Activated CD4-positive, alpha-beta memory T cell treated with anti-CD3 and anti-CD28 coated beads, Interleukin-2, amount 10 ng/mL, durations not matched to agents 7 days and 5 days (primary cell): ENCODE data around the gene KLHDC8A. TPM values are rescaled to one million over a fixed set of nuclear protein-coding genes. Genes with fewer than 3 reads are reported as not detected.

Experiments used
- CTCF ChIA-PET: fragments of 350-600 bp; sonication (Branson Sonifier 250); formaldehyde crosslinking; loops from one replicate; lab custom pipeline; 2021; ENCODE audit warnings: antibody characterized with exemption, inconsistent platforms; lab: Charles Lee
- POLR2A ChIA-PET: fragments of 350-600 bp; sonication (Branson Sonifier 250); formaldehyde crosslinking; loops from one replicate; lab custom pipeline; 2021; ENCODE audit warnings: antibody characterized with exemption; lab: Charles Lee
- DNase-seq: peaks from one replicate; pipeline ENCODE4 v3.0.0-alpha.2; 2020
- H3K27ac Mint-ChIP-seq: one replicate; pipeline ENCODE4 v1.8.0; 2021; ENCODE audit warnings: mild to moderate bottlenecking, mixed read lengths
- H3K27me3 Mint-ChIP-seq: one replicate; pipeline ENCODE4 v1.8.0; 2021; ENCODE audit warnings: mixed read lengths
- H3K36me3 Mint-ChIP-seq: one replicate; pipeline ENCODE4 v1.8.0; 2021; ENCODE audit warnings: low read depth, mixed read lengths
- H3K4me1 Mint-ChIP-seq: one replicate; pipeline ENCODE4 v1.8.0; 2021; ENCODE audit warnings: mixed read lengths
- H3K4me3 Mint-ChIP-seq: one replicate; pipeline ENCODE4 v1.8.0; 2021; ENCODE audit warnings: mild to moderate bottlenecking, mixed read lengths
- H3K9me3 Mint-ChIP-seq: one replicate; pipeline ENCODE4 v1.8.0; 2021; ENCODE audit warnings: mixed read lengths
- total RNA-seq, 2 experiments: library from RNA; stranded (reverse); gene quantifications; one replicate each; pipeline ENCODE4 v1.2.3, GENCODE V29; 2021

The KLHDC8A gene
- total RNA-seq, 2 experiments from 2014 or later, result not detected

DNA sequence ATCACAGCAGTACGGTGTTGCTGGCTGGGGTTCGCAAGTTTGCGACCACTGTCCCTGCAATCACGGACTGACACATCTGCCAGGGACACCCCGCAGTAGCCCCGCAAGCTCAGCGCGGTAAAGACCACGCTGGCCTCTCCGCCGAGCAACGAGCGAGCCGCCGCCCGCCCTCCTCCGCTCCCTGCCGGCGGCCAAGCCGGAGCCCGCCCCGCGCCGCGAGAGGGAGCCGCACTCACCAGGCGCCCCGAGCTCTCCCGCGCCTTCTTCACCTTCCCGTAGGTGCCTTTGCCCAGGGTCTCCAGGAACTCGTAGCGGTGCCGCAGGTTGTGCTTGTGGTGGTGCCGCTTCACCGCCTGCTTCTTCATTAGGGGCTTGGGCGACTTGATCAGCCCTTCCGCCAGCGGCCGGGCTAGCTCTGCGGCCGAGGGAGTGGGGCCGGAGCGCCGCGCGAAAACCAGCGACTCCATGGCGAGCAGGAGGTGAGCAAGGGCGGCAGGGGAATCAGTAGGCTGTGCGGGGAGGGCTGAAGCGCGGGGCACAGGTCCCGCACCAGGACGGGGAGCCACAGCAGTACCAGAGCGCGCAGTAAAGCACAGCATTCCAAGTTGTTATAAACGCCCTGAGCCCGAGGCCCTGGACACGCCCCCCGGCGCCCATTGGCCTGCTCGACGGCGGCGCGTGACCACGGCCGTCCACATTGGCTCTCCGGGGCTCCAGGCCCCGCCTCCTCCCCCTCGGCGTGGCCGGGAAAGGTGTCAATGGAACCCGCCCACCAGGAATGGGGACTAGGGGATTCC is 35.4 kb downstream of the KLHDC8A start, which contains the start of gene NUAK2:
Gene NUAK2, minus strand, starts transcription at position 584 of the 797 bp plus-strand sequence. Its CDS starts 117 bp downstream, at position 467.
- Mint-ChIP-seq H3K4me3 (peak within 1 kb of the TSS; percentile 86), H3K27me3 (peaks cover 22% of the 10 kb centered on the region), H3K9me3 (no peaks in the 10 kb centered on the region), H3K36me3 (peaks cover 17% of the 10 kb centered on the region), H3K4me1 (peaks cover 54% of the 10 kb centered on the region), H3K27ac (peak within 1 kb of the TSS; percentile 71)
- ChIA-PET POLR2A (interaction anchor here (1.0 to 10.7 kb wide), 8 partner anchors 10 to 200 kb away, joined by 4 to 234 read pairs (median 8); partner anchors contain the start of gene RBBP5), CTCF (interaction anchor here (0.7 to 21.8 kb wide), 7 partner anchors 15 to 110 kb away, joined by 3 to 724 read pairs (median 5); no protein-coding TSS in a partner anchor)
- peak; percentile 80 for DNase-seq

DNA sequence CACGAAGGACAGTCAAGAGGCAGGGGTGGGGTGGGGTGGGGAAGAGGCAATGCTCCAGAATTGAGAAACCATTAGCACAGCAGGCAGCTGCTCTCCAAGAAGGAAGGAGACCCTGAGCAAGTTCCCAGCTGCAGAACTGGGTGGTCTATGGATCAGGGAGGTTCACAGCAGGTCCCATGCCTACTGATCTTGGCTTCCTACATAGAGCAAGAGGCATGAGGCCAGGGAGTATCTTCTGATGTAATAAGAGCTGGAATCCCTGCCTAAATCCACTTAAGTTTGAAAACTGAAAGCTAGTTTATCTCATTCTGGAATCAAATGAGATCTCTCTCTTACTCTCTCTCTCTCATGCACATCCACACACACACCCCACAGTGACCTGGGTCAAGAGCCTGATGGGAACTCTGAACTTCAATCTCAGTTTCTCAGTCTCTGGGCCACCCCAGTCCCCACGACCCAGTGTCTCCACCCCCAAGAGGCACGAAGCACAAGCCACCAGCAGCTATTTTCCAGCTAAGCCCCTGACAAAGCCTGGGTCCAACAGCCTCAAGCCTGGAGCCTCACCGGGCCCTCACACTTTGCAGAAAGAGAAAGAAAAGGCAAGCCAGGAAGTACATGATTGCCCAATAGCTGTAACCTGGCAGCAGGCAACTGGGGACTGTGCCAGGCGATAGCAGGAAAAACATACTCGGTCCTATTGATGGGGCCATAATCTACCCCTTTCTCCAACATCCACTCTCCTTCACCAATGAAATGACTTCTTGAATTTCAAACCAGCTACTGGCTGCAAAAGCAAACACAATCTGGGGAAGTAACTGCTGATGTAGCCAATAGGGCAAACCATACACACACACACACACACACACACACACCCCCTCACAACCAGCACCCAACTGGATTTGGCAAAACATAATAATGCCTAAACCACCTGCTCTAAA is 37.4 kb downstream of the KLHDC8A start:
- DNase-seq, result peak; percentile 37
- CTCF ChIA-PET, result interaction anchor here (0.7 to 21.8 kb wide), 9 partner anchors 13 to 258 kb away, joined by 3 to 724 read pairs (median 5); no protein-coding TSS in a partner anchor
- Mint-ChIP-seq H3K27ac (peak overlapping the region; percentile 67), H3K4me3 (peak overlapping the region; percentile 86), H3K36me3 (peaks cover 17% of the 10 kb centered on the region), H3K9me3 (no peaks in the 10 kb centered on the region), H3K4me1 (peaks cover 64% of the 10 kb centered on the region), H3K27me3 (peaks cover 10% of the 10 kb centered on the region)
- POLR2A ChIA-PET, result interaction anchor here (0.6 to 10.7 kb wide), 6 partner anchors 13 to 198 kb away, joined by 3 to 234 read pairs (median 4); no protein-coding TSS in a partner anchor

DNA sequence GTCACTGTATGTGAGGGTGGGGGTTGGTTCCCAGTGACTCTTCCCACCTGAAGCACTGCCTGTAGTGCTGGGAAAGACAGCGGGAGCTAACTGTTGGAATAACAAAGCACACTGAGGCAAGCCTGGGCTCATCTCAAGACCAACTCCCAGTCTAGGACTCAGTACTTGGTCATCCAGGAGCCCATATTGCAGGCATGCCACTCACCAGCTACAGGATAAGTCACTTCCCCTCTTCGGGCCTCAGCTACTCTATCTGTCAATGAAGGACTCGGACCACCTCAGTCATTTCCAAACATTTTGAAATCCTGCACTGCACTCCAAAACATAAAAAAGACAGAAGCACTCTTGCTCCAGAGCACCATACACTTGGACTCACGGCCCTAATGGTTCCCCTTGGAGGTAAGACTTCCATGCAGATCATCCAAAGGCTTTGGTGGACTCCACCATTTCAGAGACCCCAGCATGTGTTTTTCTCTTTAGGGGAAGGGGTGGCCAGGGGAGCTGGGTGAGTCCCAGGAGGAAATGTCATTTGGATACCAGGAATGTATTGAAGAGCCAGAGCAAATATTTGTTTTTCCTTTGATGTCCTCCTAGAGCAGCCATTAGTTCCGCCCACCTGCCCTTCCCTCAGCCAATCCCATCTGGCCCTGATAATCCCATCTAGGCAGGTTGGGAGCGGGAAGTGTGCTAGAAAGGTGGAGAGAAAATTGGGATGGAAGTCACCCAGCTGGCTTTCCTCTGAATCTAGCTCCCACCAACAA is 38.3 kb downstream of the KLHDC8A start:
- CTCF ChIA-PET, result interaction anchor here (0.9 to 21.8 kb wide), 8 partner anchors 19 to 257 kb away, joined by 3 to 724 read pairs (median 4); no protein-coding TSS in a partner anchor
- Mint-ChIP-seq H3K4me1 (peaks cover 71% of the 10 kb centered on the region), H3K27ac (no peak overlapping the region), H3K36me3 (peaks cover 17% of the 10 kb centered on the region), H3K4me3 (peak overlapping the region; percentile 34), H3K27me3 (peaks cover under 1% of the 10 kb centered on the region), H3K9me3 (no peaks in the 10 kb centered on the region)
- DNase-seq, result no peak
- POLR2A ChIA-PET, result interaction anchor here (0.6 to 10.7 kb wide), 6 partner anchors 12 to 197 kb away, joined by 3 to 234 read pairs (median 4); no protein-coding TSS in a partner anchor

DNA sequence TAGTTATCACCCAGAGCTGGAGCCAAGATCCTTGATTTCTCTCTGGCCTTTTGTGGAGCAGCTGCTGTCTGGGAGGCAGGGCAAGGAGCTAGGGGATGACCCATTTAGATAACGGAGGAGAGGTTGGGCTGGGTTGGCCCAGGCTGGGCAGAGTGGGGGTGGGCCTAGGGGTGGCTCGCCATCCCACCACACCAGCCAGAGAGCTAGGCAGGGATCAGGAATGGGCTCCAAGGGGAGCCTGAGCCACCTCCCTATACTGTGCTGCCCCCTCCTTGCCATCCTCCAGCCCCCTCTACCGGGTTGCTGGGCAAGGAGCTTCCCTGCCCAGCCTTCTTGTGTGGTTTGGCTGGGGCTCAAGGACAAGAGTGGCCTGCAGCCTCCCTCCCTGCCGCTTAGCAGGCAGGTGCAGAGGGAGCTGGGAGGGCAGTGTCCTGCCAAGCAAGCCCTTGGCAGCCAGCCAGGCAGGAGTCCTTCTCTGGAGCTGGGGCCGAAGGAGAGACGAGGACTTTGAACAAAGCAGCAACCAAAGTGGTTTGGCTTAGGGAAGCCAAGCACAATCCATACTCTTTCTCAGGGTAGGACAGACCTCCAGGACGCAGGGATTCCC is 39.3 kb downstream of the KLHDC8A start:
- Mint-ChIP-seq H3K4me1 (peaks cover 78% of the 10 kb centered on the region), H3K9me3 (no peaks in the 10 kb centered on the region), H3K4me3 (no peak overlapping the region), H3K36me3 (peaks cover 20% of the 10 kb centered on the region), H3K27me3 (no peaks in the 10 kb centered on the region), H3K27ac (no peak overlapping the region)
- ChIA-PET CTCF (interaction anchor here (1.1 to 21.8 kb wide), 3 partner anchors 30 to 61 kb away, joined by 3 to 724 read pairs (median 201); no protein-coding TSS in a partner anchor), POLR2A (interaction anchor here (7.5 to 10.7 kb wide), 2 partner anchors 31 to 40 kb away, joined by 60 to 234 read pairs; no protein-coding TSS in a partner anchor)
- DNase-seq, result no peak

DNA sequence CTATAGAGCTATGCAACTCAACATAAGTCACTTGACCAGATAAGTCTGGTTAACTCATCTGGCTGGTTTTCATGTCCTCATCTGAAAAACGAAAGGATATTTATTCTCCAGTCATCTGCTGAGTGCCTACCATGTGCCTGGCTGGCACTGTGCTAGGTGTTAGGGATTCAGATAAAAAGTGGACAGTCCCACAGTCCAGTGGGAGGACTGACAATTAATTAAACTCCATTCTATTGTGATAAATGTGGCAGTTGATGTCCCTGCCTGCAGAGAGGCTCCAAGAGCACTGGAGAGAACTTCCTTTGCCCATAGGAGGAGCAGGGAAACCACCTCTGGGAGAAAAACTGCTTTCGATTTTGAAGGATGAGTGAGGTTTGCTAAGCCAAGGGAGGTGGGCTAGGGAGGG is 40.6 kb downstream of the KLHDC8A start:
- POLR2A ChIA-PET, result interaction anchor here (7.5 to 10.7 kb wide), 2 partner anchors 30 to 38 kb away, joined by 60 to 234 read pairs; no protein-coding TSS in a partner anchor

DNA sequence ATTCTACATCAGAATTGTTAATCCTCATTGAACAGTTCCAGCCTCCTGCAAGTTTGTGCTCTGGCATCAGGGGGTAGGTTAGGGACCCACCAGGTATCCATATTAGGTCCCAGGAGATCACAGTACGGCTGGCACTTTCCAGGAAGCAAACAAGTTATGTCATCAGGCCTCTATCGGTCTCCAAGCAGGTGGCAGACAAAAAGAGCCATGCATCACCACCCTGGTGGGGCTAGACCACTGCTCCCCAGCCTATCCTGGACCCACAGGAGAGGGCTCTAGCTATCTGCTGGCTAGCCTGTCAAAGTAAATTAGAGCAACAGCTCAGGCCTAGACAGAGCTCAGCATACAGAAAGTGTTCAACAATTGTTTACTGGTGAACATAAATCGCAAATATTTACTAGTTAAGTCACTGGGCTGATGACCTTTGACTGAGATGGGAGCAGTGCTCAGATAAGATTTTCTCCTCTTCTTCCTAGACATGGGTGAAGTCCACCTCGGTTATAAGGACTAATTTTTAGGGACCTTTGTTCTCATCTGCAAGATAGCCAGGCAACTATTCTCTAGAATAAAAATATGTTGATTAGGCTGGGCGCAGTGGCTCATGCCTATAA is 41.6 kb downstream of the KLHDC8A start:
- peak overlapping the region; percentile 32 for H3K27ac Mint-ChIP-seq
- H3K4me1 Mint-ChIP-seq, result peaks cover 67% of the 10 kb centered on the region
- ChIA-PET POLR2A (interaction anchor here (3.7 kb wide), 1 partner anchor 28 kb away, joined by 37 read pairs; no protein-coding TSS in a partner anchor), CTCF (interaction anchor here (1.0 to 1.9 kb wide), 5 partner anchors 10 to 45 kb away, joined by 3 to 8 read pairs (median 3); no protein-coding TSS in a partner anchor)
- H3K9me3 Mint-ChIP-seq, result no peaks in the 10 kb centered on the region
- H3K36me3 Mint-ChIP-seq, result peaks cover 33% of the 10 kb centered on the region
- H3K27me3 Mint-ChIP-seq, result no peaks in the 10 kb centered on the region
- no peak overlapping the region for H3K4me3 Mint-ChIP-seq
- DNase-seq, result no peak

More for the DNA sequence above, 40.6 kb downstream of the KLHDC8A start:
- Mint-ChIP-seq H3K27me3 (no peaks in the 10 kb centered on the region), H3K4me3 (no peak overlapping the region), H3K9me3 (no peaks in the 10 kb centered on the region), H3K36me3 (peaks cover 30% of the 10 kb centered on the region), H3K4me1 (peaks cover 74% of the 10 kb centered on the region), H3K27ac (no peak overlapping the region)
- no peak for DNase-seq
- CTCF ChIA-PET, result interaction anchor here (1.0 to 21.8 kb wide), 3 partner anchors 9 to 43 kb away, joined by 3 to 724 read pairs (median 5); no protein-coding TSS in a partner anchor

DNA sequence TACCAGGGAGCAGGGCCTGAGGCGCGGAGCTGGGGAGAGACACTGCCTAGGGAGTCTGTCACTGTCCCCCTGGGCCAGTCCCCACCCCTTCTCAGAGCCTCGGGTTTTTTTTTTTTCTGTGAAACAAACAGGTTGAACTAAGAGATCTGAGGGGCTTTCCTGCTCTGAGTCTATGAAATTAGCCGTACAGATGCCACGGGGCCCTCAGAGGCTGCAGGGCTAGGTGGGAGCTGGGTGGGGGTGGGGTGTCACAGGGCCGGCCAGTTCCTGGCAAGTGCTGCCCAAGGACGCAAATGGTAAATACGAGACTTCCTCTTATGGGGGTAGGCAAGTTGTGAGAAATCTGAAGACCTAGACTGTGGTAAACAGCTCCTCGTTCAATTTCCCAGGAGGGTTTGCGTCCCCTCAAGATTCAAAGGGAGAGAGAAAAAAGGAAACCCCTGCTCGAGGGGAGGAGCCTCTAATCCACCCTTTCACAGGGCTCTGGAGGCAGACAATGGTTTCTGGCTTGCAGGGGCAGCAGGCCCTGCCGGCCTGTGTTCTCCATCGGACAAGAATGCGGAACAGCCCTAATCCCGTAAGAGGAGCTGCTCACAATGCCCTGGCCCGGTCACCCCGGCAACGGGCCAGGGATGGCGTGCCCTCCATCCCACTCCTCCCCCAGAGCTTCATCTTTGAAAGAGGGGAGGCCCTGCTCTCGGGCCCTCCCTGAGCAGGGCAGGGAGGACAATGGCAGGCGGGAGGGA is 43.0 kb downstream of the KLHDC8A start:
- peak overlapping the region; percentile 56 for H3K4me3 Mint-ChIP-seq
- H3K36me3 Mint-ChIP-seq, result peaks cover 36% of the 10 kb centered on the region
- peak overlapping the region; percentile 68 for H3K27ac Mint-ChIP-seq
- peak; percentile 24 for DNase-seq
- H3K4me1 Mint-ChIP-seq, result peaks cover 55% of the 10 kb centered on the region
- POLR2A ChIA-PET, result interaction anchor here (1.0 to 3.7 kb wide), 2 partner anchors 27 to 317 kb away, joined by 4 to 37 read pairs; no protein-coding TSS in a partner anchor
- CTCF ChIA-PET, result interaction anchor here (0.9 to 1.9 kb wide), 7 partner anchors 12 to 43 kb away, joined by 3 to 8 read pairs (median 3); no protein-coding TSS in a partner anchor
- no peaks in the 10 kb centered on the region for H3K9me3 Mint-ChIP-seq
- no peaks in the 10 kb centered on the region for H3K27me3 Mint-ChIP-seq

DNA sequence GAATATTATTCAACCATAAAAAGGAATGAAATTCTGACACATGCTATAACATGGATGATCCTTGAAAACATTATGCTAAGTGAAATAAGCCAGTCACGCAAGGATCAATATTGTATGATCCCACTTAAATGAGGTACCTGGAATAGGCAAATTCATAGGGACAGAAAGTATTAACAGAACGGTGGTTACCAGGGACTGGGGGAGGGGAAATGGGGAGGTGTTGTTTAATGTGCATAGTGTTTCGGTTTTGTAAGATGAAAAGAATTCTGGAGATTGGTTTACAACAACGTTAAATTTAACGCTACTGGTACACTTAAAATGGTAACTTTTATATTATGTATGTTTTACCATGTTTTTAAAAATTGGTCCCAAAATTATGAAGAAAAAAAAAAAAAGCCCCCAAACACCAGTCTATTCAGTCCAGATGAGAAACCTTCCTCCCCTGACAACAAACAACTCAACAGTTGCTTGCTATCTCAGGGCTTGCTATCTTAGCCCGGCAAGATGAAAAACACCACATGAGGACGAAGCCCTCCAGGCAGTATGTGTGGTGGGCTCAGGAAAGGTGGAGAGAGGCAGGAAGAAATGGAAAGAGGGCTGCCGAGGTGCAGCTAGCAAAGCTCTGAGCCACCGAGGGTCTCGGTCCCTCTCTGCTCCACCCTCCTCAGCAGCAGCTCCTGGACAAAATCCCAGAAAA is 43.7 kb downstream of the KLHDC8A start:
- CTCF ChIA-PET, result interaction anchor here (1.3 to 1.9 kb wide), 4 partner anchors 13 to 40 kb away, joined by 3 to 8 read pairs (median 6); no protein-coding TSS in a partner anchor
- H3K9me3 Mint-ChIP-seq, result no peaks in the 10 kb centered on the region
- H3K36me3 Mint-ChIP-seq, result peaks cover 39% of the 10 kb centered on the region
- POLR2A ChIA-PET, result interaction anchor here (1.0 to 3.7 kb wide), 3 partner anchors 8 to 318 kb away, joined by 4 to 37 read pairs (median 11); partner anchors contain the start of gene NUAK2
- H3K27ac Mint-ChIP-seq, result peak overlapping the region; percentile 68
- peak overlapping the region; percentile 56 for H3K4me3 Mint-ChIP-seq
- no peak for DNase-seq
- H3K4me1 Mint-ChIP-seq, result peaks cover 49% of the 10 kb centered on the region
- H3K27me3 Mint-ChIP-seq, result no peaks in the 10 kb centered on the region

DNA sequence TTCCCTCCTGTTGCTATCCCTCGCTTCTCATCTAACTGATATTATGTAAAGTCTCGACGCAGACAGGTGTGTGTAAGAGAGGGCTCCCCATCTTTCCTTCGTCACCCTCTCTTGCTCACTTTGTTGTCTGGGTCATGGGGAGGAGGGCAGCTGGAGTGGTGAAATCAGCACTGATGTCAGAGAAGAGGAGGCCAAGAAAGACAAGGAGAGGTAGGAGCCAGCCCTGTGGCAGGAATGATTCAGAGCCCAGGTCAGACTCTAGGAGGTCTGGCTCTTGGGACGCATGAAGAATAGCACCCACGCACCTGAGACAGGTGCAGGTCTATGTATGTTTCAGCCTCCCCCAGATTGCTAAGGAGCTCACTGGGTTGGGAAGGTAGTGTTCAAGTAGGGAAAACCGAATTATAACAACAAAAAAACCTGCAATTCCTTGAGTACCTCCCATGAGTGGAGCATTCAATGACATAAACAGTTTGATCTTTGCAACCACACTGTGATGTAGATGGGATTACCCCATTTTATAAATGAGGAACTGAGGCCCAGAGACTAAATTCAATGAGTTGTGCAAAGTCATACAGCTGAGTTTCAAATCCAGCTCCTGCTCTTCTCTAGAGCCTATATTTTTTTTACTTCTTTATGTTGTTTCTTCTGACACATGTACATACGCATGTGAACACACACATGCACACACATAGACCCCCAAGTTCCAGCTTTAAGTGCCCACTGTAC is 45.6 kb downstream of the KLHDC8A start:
- Mint-ChIP-seq H3K4me1 (peaks cover 35% of the 10 kb centered on the region), H3K27ac (no peak overlapping the region)
- POLR2A ChIA-PET, result interaction anchor here (0.8 to 3.3 kb wide), 2 partner anchors 10 kb away, joined by 4 to 11 read pairs; partner anchors contain the start of gene NUAK2

More for the DNA sequence above, 45.6 kb downstream of the KLHDC8A start:
- CTCF ChIA-PET, result interaction anchor here (1.5 to 1.8 kb wide), 3 partner anchors 13 to 38 kb away, joined by 4 to 7 read pairs (median 4); no protein-coding TSS in a partner anchor
- Mint-ChIP-seq H3K4me3 (no peak overlapping the region), H3K27me3 (no peaks in the 10 kb centered on the region), H3K9me3 (no peaks in the 10 kb centered on the region), H3K36me3 (peaks cover 54% of the 10 kb centered on the region)
- DNase-seq, result no peak
